HG02623 (cell line): Measurements from ENCODE around the gene OGFR.

Source experiments
- ATAC-seq: cut with Tn5 transposase; IDR thresholded peaks from one replicate; pipeline ENCODE4 v1.9.1; 2021; ENCODE audit warnings: moderate library complexity; ENCODE audit not compliant: unreplicated experiment

Gene OGFR

DNA sequence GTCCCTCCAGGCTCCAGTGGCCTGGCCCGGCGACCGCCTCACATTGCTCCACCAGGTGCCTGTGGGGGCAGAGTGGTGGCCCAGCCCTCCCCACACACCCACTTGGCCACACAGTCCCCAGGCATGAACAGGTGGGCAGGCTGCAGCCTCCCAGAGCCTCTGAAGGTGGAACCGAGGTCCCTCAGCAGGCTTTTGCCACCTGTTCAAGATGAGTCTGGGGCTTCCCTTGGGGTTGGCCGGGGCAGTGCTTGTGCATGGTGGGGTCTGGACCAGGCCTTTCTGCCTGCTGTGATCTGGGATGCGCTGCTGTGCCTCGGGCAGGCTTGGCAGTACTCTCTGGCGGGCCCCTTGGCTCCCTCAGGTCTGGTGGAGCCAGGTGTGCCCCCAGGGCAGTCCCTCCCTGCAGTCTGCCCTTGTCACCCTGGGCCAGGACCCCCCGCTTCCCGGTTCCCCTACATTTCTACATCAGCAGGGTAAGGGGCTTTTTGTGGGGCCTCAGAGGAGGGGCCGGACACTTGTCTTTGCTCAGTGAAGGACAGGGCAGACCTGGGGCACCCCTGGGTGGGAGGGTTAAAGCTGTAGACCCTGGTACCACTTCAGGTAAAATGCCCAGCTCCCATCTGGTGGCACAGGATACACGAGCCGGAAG lies 9.5 kb downstream of the OGFR start:
- no peak for ATAC-seq

DNA sequence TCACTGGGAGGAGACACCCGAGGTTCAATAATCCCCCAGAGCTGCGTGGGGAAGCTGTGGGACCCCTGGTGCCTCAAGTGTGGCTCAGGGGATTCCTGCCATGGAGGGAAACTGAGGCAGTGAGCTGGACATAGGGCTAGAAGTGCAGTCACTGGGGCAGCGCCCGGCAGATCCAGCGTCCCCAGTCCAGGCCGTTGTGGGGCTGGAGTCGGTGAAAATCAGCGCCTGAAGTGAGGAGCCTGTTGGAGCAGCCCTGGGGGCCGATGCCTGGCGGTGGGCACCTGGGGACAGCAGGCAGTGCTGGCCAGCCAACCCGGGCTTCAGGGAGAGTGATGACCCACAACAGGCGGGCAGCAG lies 10.1 kb downstream of the OGFR start:
- ATAC-seq: no peak

DNA sequence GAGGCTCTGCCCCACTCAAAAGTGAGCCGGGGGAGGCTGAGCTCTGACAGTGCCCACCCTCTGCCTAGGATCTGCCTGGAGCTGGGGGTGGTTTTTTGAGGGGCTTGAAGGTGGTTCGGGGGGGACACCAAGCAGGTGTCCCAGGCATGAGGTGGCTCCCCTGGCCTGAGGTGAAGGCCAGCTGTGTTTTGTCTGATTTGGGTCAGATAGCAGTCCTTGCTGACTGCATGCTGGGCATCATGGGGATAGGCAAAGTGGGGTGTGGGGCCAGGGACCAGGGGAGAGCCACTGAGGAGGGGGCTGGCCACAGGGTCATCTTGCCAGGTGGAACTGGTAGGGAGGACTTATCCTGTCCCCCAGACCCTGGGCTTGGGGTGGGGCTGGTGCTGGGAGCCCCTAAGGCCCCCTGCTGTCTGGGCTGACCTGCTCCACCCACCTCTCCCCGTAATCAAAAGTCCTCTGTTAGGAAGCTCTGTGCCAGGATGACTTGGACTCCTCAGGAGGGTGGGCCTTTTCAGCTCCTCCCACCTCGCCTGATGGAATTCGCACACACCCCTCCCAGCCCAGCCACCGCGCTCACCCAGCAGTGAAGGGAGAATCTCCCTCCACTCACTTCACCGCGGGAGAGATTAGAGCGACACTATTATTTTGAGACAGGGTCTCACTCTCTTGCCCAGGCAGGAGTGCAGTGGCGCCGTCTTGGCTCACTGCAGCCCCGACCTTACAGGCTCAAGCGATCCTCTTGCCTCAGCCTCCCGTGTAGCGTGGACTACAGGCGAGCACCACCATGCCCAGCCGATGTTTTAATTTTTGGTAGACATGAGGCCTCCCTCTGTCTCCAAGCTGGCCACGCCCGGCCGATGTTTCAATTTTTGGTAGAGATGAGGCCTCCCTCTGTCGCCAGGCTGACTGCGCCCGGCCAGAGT lies 10.7 kb downstream of the OGFR start:
- ATAC-seq: no peak

DNA sequence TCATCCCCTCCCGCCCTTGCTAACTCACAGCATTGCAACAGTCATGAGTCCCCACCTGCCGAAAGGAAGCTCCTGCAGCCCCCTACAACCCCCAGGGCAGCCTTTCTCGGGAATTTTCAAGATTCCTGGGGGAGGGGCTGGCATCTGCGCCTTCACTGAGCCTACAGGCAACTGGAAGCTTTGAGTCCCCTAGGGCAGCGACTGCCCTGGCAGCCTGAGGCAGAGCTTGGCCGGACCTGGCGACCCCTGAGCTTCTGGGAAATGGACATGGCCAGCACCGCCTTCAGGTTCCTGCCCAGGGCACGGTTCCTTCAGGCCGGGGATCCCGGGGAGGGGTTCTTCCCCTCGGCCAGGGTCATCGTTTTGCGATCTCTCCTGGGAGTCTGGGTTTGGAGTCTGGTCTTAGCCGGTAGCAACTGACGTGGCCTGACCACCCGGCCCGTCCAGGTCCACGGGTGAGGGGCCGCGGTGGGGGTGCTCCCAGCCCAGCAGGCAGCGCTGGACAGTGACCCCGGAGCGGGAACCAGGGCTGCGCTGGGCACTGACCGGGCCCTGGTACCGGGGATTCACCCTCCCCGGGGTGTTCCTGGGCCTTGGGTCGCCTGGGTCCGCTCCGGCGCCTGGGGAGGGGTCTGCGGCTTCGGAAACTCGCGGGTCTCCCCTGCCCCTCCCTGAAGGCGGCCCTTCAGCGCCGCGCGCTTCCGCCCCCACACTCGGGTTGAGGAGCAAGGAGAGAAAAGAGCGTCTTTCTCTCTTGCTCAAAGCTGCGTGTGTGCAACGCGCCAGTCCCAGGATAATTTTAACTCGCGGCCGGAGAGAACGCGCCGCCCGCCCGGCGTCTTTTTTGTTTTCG lies 11.6 kb downstream of the OGFR start:
- ATAC-seq: no peak

DNA sequence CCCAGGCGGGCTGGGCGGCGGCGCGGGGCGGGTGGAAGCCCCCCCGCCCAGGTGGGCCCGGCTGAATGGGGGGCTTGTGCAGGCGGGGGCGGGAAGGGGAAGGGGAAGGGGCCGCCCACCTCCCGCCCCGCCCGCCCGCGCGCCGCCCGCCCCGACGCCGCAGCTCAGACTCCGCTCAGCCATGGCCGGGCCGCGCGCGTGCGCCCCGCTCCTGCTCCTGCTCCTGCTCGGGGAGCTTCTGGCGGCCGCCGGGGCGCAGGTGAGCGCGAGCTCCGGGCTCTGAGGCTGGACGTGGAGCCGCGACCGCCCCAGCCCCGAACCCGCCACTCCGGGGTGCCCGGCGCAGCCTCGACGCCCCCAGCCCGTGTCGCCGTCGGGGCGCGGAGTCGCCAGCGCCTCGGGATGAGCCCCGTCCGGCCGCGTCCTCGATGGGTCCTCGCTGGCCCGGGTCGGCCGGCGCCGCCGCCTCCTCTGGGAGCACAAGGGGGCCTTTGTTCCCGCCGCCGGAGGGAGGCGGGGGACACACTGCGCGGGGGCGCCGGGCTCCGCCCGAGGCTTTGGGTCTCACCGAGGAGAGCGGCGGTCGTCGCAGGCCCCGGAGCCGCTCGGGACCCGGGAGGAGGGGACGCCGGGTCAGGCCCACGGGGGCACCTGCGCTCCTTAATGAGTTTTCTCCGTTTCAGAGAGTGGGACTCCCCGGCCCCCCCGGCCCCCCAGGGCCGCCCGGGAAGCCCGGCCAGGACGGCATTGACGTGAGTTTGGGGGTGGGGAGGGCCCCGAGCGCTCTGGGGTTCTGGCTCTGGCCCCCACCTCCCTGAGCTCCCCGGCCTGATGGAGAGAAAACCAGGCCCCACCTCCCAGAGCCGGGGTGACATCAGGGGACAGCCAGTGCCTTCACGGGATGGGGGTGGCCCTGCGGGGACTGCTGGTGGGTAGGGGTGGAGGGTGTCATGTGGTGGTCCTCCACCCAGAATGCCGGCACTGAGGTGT lies 12.5 kb downstream of the OGFR start, which contains the start of gene COL9A3:
TSS of gene COL9A3 (plus strand) at position 167 of the 990 bp plus-strand sequence. CDS start at position 182, 15 bp downstream.
- no peak for ATAC-seq

DNA sequence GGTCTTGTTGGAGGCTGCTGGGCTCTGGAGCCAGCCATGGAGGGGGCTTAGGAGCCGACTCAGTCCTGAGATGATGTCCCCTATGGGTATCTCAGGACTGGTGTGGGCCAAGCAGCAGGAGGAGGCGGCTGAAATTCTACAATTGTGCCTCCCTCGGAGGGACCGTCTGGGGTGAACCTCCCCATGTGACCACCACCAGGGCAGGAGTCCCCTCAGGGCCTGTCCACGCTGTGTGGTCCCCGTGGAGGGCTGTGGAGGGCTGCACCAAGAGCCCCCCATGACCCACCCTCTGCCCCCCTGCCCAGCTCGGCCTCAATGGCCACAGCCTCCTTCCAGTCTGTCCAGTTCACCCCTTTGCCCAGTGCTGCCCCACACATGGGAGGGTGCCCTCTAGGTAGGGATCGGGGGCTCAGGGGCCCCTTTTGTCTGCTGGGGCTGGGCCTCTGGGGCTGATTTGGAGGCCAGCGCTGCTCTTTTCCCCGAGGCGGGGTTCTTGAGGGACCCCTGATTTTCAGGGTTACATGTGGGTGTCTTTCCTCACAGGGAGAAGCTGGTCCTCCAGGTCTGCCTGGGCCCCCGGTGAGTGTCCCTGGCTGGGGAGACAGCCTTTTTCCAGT lies 13.4 kb downstream of the OGFR start:
- no peak for ATAC-seq

DNA sequence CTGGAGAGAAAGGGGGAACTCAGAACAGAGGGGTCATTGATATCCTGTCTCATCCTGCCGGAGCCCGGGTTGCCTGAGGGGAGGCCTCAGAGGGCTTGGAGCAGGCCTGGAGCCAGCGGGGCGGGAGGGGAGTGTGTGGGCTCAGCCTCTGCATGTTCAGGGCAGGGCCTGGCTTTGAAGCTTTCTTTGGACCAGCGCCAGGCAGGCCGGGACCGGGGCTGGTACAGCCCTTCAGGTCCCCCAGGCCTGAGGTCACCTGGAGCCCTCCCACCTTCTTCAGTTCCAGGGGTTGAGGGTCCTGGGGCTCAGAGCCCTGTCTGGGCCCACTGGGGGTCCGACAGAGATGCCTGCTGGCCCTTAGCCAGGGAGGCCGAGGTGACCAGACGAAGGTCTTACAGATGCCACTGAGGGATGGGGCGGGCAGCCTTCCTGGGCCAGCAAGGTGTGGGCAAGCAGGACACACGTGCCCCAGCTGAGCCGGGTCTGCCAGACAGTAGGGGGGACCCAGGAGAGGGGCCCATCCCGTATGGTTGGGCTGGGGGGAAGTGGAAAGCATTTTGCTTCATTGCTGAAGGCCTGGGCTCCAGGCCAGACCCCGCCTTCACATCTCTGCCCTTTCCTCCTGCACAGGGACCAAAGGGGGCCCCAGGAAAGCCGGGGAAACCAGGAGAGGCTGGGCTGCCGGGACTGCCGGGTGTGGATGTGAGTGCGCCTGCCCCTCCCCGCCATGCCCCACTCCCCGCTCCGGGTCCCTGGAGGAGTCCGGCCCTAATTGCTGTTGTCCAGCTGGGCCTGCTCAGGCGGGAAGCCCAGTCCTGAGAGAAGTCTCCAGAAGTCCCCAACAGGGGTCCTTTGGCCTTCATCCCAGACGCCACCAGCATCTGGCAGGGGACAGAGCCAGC lies 14.2 kb downstream of the OGFR start:
- ATAC-seq: no peak

DNA sequence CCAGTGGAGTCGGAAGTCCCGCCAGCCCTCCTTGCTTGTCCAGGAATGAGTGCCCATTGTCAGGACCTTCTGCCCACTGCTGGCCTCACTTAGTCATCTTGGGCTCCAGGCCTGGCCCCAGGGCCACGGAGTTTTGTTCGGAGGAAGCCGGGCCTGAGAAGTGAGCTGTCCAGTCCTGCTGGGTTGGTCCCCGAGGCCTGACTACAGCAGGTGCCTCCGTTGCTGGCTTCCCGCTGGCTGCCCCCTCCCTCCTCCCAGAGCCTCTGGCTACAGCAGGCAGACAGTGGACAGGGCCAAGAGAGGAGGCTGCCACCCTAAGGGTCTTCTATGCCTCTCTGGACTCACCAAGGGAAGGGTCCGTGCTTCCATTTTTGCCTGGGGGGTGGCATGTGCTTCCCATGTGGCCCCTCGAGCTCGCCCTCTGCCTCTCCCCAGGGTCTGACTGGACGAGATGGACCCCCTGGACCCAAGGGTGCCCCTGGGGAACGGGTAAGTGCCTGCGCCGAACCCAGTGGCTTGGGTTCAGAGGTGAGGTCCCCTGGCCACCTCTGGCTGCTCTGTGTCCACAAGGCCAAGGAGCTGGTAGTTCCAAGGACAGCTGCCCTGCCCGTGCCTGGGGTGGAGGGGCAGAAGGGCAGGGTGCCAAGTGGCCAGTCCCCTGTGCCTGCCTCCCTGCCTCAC lies 15.0 kb downstream of the OGFR start:
- no peak for ATAC-seq

DNA sequence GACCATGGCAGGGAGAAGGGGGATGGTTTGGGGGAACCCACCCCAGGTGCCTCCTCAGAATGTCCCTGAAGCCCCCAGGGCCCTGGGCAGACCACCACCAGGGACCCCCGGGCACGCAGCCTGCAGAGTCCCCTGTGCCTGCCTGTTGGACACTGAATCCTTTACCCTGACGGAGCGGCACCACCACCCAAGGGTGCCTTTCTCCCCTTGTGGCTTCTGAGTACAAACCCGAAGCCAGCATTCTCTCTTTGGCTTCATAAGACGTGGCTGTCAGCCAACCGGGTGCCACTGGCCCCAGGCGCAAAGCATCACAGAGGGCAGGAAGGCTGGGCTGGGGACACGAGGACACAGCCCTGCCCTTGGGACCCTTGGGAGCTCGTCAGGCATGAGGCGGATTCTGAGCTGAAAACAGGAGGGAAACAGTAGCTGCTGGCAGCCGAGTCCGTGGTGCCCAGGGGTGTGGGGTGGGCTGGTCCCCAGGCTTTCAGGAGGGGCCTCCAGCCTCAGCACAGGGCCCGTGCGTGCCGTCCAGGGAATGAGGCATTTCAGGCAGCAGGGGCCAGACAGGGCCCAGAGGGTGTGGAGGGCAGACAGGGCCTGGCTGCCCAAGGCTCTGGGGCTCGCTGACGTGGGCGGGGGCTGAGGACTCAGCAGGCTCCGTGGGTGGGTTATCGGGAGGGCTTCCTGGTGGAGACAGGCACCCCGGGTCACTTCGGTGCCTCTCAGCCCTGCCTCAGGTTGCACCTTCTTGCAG lies 15.8 kb downstream of the OGFR start:
- ATAC-seq: no peak

DNA sequence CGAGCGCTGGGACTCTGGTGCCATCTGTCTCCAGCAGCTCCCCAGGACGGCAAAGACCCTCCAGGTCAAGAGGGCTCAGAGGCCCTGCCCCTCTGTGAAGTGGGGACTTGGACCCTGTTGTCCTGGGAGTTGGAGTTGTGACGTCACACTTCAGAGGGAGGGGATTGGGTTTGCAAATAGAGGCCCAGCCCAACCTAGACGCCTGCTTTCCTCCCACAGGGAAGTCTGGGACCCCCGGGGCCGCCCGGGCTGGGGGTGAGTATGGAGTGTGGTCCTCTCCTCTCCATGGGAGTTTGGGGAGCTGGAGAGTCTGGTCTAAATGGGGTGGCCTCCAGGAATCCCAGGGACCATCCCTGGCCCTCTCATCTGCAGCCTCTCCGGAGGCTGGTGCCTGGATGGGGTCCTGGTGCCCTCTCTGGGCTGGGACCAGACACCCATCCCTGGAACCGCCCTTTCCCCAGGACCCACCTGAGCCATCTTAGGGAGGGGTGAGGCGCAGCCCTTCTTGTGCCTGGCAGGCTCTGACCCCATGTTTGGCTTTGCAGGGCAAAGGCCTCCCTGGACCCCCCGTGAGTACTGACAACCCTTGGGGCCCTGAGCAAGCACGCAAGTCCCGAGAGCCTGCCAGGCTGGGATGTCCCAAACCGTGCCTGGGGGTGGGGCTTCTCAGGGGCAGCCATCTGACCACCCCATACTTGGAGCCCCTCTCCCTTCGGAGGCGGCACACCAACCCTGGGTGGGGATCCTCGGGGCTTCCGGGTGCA lies 16.5 kb downstream of the OGFR start:
- no peak for ATAC-seq

DNA sequence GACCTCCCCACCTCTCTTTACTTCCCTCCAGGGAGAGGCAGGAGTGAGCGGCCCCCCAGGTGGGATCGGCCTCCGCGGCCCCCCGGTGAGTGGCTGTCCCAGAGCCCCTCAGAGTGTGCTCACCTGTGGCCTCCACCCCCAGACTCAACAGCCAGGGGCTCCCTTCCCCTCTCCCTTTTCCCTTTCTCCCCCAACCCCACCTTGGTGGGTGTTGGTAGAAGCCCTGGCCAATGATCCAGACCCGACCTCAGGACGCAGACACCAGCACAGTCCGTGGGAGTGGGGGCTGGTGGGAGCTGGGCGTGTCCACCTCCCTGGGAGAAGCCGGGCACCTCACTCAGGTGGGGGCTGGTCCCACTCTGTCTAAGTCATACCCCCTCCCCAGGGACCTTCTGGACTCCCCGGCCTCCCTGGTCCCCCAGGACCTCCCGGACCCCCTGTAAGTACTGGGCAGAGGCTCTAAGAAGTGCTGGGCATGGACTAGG lies 17.1 kb downstream of the OGFR start:
- no peak for ATAC-seq

DNA sequence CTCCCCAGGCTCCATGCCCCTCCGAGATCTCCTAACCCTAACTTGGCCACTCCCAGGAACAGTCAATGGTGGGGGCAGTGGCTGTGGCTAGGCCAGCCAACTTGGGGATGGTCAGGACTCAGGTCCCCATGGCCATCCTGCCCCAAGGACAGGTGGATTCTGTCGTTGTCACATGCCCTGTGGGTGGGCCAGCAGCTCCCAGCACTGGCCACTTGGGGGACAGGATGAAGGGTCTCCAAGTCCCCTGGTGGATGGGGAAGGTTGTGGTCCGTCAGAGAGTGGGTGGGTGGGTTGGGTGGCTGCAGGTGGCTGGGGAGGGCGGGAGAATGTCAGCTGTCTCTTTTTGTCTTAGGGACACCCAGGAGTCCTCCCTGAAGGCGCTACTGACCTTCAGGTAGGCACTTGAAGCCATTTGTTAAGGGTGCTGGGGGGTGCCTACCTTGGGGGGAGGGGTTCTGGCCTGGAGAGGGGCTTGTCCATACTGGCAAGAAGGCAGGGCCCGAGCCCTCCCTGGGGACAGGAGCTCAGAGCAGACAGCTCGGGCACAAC lies 17.7 kb downstream of the OGFR start:
- ATAC-seq: no peak

DNA sequence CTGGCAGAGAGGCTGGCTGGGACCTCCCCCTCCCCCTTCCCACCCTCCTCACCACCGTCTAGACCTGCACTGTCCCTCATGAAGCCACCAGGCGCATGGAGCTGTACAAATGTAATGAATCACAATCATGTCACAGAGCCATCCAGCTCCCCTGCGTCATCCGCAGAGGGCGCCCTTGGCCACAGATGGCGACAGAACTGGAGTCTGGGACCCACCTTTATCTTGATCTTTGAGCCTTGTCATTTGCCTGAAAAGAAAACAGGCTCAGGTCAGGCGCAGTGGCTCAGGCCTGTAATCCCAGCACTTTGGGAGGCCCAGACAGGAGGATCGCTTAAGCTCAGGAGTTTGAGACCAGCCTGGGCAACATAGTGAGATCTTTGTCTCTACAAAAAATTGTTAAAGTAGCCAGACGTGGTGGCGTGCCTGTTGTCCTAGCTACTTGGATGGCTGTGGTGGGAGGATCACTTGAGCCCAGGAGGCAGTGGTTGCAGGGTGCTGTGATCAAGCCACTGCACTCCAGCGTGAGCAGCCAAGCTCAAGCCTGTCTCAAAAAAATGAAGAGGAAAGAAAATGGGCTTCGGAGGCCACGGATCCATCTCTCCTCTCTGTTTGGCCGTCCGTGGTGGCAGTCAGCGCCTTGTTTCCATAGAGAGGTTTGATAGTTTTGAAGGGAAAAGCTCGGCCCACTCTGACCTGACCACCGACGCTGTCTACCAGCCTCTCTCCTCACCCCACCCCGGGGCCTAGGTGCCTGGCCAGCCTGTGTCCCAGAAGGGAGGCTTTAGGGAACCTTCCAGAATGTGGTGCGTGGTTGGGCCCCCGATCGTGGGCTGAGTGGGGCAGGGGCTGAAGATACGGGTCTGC lies 18.4 kb downstream of the OGFR start:
- ATAC-seq: no peak

DNA sequence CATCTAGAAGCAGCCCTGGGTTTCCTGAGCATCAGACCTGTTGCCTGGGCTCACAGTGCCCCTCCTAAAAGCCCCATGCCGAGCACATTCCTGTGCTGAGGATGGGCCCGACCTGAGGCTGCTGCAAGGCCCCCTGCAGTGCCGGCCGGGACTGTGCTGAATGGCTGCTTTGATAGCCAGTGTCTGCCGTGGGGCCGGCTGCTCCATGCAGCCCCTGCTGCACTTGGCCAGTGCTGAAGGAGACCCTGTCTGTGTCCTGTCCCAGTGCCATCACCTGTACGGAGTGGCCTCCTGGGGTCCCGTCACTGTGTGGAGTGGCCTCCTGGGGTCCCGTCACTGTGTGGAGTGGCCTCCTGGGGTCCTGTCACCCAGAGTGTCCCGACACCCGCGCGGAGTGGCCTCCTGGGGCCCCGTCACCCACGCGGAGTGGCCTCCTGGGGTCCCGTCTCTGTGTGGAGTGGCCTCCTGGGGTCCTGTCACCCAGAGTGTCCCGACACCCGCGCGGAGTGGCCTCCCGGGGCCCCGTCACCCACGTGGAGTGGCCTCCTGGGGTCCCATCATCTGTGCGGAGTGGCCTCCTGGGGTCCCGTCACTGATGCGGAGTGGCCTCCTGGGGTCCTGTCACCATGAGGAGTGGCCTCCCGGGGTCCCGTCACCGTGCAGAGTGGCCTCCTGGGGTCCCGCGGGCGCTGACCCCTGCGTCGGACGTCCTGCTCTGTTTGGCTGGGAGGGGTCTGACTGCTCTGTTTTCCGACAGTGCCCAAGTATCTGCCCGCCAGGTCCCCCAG lies 19.2 kb downstream of the OGFR start:
- no peak for ATAC-seq
